HepG2 (cell line): ENCODE data around the gene DHRS4L2. TPM values are rescaled to one million over a fixed set of nuclear protein-coding genes. Genes with fewer than 3 reads are reported as not detected.

Source experiments
- POLR2A ChIP-seq, 2 experiments: IDR thresholded peaks; 2 replicates each; pipeline ENCODE4 v1.6.1; 2011; ENCODE audit warnings: low read depth in 2 of 2, low read length in 2 of 2, mild to moderate bottlenecking in 1 of 2, moderate library complexity in 1 of 2; ENCODE audit not compliant: insufficient read depth in 1 of 2
- STAG1 ChIP-seq: sonication (generic); formaldehyde crosslinking; IDR thresholded peaks from 2 replicates; pipeline ENCODE4 v1.4.0; 2020; ENCODE audit warnings: missing genetic modification reagents
- ZNF124 ChIP-seq: sonication (generic); formaldehyde crosslinking; IDR thresholded peaks from 2 replicates; pipeline ENCODE4 v1.4.0; 2020; ENCODE audit warnings: missing genetic modification reagents
- ZNF326 ChIP-seq: sonication (generic); formaldehyde crosslinking; IDR thresholded peaks from 2 replicates; pipeline ENCODE4 v1.4.0; 2020; ENCODE audit warnings: missing genetic modification reagents, borderline replicate concordance
- ZNF44 ChIP-seq: sonication (generic); formaldehyde crosslinking; IDR thresholded peaks from 2 replicates; pipeline ENCODE4 v1.5.1; 2020; ENCODE audit warnings: mild to moderate bottlenecking, missing genetic modification reagents
- ZNF563 ChIP-seq: sonication (generic); formaldehyde crosslinking; IDR thresholded peaks from 2 replicates; pipeline ENCODE4 v1.8.0; 2022; ENCODE audit warnings: mild to moderate bottlenecking, moderate library complexity, missing genetic modification reagents
- ZNF567 ChIP-seq: sonication (generic); formaldehyde crosslinking; IDR thresholded peaks from 2 replicates; pipeline ENCODE4 v1.8.1; 2023; ENCODE audit warnings: mild to moderate bottlenecking, missing genetic modification reagents, borderline replicate concordance
- ZNF724P ChIP-seq: sonication (generic); formaldehyde crosslinking; IDR thresholded peaks from 2 replicates; pipeline ENCODE4 v1.8.0; 2022; ENCODE audit warnings: missing genetic modification reagents, borderline replicate concordance
- ZNF749 ChIP-seq: sonication (generic); formaldehyde crosslinking; IDR thresholded peaks from 2 replicates; pipeline ENCODE4 v1.8.0; 2022; ENCODE audit warnings: mild to moderate bottlenecking, missing genetic modification reagents, moderate library complexity, borderline replicate concordance
- polyA plus RNA-seq, 8 experiments: library from polyadenylated mRNA; depleted of rRNA in 3 of 8; stranded (reverse) in 7 of 8; unstranded in 1 of 8; fragments of >200 nt; fragmentation: Illumina TruSeq in 4 of 8; extraction: Trizol in 4 of 8; gene quantifications; 2 replicates each; pipeline versions ENCODE4 v1.2.1 to v1.2.3, GENCODE V29; 2011 to 2016; ENCODE audit warnings: low read depth in 4 of 8, missing spikeins in 1 of 8, mixed read lengths in 1 of 8; ENCODE audit not compliant: insufficient read depth in 1 of 8
- total RNA-seq, 5 experiments: library from RNA; depleted of rRNA; stranded (reverse); fragments of >200 nt; fragmentation: Illumina TruSeq; extraction: Trizol; gene quantifications; 2 replicates each; pipeline ENCODE4 v1.2.3, GENCODE V29; 2016; ENCODE audit warnings: low read depth in 1 of 5
- TF ChIP-seq, protein P1 (sequence below): sonication (generic); formaldehyde crosslinking; conservative IDR thresholded peaks from 2 replicates; pipeline ENCODE4 v1.4.0; 2020; ENCODE audit warnings: missing genetic modification reagents
- TF ChIP-seq, protein P2 (sequence below): sonication (generic); formaldehyde crosslinking; IDR thresholded peaks from 2 replicates; pipeline ENCODE4 v1.4.0; 2020; ENCODE audit warnings: missing genetic modification reagents
- TF ChIP-seq, protein P3 (sequence below): sonication (generic); formaldehyde crosslinking; IDR thresholded peaks from 2 replicates; pipeline ENCODE4 v1.4.0; 2020; ENCODE audit warnings: missing genetic modification reagents
- TF ChIP-seq, protein P4 (sequence below): sonication (generic); formaldehyde crosslinking; IDR thresholded peaks from 2 replicates; pipeline ENCODE4 v1.4.0; 2020; ENCODE audit warnings: missing genetic modification reagents, mild to moderate bottlenecking, borderline replicate concordance
- TF ChIP-seq, protein P5 (sequence below): sonication (generic); formaldehyde crosslinking; conservative IDR thresholded peaks from 2 replicates; pipeline ENCODE4 v1.8.0; 2022; ENCODE audit warnings: missing genetic modification reagents
- TF ChIP-seq, protein P6 (sequence below): sonication (generic); formaldehyde crosslinking; IDR thresholded peaks from 2 replicates; pipeline ENCODE4 v1.4.0; 2020; ENCODE audit warnings: missing genetic modification reagents

DHRS4L2 gene
- total and polyA plus RNA-seq, 2 of the 13 experiments (the other 11 are each of a cell fraction or from before 2014, with no cell fraction given): 24.7 to 38.2 TPM

DNA sequence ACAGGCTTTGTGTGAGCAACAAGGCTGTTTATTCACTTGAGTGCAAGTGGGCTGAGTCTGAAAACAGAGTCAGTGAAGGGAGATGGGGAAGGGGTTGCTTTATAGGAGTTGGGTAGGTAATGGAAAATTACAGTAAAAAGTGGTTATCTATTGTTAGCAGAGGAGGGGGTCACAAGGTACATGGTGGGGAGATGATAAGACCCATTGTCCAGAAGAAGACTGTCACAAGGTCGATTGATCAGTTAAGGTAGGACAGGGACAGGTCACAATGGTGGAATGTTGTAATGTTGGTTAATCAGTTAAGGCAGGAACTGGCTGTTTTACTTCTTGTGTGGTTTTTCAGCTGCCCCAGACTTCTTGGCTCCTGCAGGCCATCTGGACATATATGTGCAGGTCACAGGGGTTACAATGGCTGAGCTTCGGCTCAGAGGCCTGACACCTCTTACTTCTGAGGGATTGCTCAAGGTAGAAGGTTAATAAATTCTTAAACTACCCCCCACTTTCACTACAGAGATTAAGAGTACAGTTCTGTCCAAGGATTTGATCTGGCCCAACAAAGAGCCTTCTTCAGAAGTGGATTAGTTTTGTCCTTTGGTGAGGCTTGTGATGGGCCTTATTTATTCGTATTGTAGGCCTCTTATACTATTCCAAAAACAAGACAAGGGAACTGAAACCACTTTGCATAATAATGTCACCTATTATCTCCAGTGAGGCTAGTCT lies 49.0 kb upstream of the DHRS4L2 start (continued):
- TF ChIP-seq, protein P1, sequence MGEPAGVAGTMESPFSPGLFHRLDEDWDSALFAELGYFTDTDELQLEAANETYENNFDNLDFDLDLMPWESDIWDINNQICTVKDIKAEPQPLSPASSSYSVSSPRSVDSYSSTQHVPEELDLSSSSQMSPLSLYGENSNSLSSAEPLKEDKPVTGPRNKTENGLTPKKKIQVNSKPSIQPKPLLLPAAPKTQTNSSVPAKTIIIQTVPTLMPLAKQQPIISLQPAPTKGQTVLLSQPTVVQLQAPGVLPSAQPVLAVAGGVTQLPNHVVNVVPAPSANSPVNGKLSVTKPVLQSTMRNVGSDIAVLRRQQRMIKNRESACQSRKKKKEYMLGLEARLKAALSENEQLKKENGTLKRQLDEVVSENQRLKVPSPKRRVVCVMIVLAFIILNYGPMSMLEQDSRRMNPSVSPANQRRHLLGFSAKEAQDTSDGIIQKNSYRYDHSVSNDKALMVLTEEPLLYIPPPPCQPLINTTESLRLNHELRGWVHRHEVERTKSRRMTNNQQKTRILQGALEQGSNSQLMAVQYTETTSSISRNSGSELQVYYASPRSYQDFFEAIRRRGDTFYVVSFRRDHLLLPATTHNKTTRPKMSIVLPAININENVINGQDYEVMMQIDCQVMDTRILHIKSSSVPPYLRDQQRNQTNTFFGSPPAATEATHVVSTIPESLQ (CRISPR knock-in tag): no peak
- TF ChIP-seq ZNF724P (CRISPR knock-in tag) (no peak), POLR2A (IDR thresholded peaks at IDR 0.05; ENCODE audit: insufficient read depth in 1 of 2, low read depth in 2 of 2, low read length in 2 of 2) (no peak), ZNF563 (no peak), ZNF326 (no peak), ZNF749 (CRISPR knock-in tag) (no peak), ZNF44 (peak; percentile 60; the same call in 1 of the 2 replicates), ZNF567 (no peak), STAG1 (CRISPR knock-in tag) (no peak), ZNF124 (CRISPR knock-in tag) (peak; percentile 64; the same call in 1 of the 2 replicates)
- TF ChIP-seq, protein P2, sequence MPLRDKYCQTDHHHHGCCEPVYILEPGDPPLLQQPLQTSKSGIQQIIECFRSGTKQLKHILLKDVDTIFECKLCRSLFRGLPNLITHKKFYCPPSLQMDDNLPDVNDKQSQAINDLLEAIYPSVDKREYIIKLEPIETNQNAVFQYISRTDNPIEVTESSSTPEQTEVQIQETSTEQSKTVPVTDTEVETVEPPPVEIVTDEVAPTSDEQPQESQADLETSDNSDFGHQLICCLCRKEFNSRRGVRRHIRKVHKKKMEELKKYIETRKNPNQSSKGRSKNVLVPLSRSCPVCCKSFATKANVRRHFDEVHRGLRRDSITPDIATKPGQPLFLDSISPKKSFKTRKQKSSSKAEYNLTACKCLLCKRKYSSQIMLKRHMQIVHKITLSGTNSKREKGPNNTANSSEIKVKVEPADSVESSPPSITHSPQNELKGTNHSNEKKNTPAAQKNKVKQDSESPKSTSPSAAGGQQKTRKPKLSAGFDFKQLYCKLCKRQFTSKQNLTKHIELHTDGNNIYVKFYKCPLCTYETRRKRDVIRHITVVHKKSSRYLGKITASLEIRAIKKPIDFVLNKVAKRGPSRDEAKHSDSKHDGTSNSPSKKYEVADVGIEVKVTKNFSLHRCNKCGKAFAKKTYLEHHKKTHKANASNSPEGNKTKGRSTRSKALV (CRISPR knock-in tag): no peak
- TF ChIP-seq, protein P3, sequence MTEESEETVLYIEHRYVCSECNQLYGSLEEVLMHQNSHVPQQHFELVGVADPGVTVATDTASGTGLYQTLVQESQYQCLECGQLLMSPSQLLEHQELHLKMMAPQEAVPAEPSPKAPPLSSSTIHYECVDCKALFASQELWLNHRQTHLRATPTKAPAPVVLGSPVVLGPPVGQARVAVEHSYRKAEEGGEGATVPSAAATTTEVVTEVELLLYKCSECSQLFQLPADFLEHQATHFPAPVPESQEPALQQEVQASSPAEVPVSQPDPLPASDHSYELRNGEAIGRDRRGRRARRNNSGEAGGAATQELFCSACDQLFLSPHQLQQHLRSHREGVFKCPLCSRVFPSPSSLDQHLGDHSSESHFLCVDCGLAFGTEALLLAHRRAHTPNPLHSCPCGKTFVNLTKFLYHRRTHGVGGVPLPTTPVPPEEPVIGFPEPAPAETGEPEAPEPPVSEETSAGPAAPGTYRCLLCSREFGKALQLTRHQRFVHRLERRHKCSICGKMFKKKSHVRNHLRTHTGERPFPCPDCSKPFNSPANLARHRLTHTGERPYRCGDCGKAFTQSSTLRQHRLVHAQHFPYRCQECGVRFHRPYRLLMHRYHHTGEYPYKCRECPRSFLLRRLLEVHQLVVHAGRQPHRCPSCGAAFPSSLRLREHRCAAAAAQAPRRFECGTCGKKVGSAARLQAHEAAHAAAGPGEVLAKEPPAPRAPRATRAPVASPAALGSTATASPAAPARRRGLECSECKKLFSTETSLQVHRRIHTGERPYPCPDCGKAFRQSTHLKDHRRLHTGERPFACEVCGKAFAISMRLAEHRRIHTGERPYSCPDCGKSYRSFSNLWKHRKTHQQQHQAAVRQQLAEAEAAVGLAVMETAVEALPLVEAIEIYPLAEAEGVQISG (CRISPR knock-in tag): peak; percentile 31; the same call in 1 of the 2 replicates
- TF ChIP-seq, protein P4, sequence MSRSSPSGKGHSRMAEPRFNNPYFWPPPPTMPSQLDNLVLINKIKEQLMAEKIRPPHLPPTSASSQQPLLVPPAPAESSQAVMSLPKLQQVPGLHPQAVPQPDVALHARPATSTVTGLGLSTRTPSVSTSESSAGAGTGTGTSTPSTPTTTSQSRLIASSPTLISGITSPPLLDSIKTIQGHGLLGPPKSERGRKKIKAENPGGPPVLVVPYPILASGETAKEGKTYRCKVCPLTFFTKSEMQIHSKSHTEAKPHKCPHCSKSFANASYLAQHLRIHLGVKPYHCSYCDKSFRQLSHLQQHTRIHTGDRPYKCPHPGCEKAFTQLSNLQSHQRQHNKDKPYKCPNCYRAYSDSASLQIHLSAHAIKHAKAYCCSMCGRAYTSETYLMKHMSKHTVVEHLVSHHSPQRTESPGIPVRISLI (CRISPR knock-in tag): no peak
- TF ChIP-seq, protein P5, sequence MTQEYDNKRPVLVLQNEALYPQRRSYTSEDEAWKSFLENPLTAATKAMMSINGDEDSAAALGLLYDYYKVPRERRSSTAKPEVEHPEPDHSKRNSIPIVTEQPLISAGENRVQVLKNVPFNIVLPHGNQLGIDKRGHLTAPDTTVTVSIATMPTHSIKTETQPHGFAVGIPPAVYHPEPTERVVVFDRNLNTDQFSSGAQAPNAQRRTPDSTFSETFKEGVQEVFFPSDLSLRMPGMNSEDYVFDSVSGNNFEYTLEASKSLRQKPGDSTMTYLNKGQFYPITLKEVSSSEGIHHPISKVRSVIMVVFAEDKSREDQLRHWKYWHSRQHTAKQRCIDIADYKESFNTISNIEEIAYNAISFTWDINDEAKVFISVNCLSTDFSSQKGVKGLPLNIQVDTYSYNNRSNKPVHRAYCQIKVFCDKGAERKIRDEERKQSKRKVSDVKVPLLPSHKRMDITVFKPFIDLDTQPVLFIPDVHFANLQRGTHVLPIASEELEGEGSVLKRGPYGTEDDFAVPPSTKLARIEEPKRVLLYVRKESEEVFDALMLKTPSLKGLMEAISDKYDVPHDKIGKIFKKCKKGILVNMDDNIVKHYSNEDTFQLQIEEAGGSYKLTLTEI (CRISPR knock-in tag): no peak
- TF ChIP-seq, protein P6, sequence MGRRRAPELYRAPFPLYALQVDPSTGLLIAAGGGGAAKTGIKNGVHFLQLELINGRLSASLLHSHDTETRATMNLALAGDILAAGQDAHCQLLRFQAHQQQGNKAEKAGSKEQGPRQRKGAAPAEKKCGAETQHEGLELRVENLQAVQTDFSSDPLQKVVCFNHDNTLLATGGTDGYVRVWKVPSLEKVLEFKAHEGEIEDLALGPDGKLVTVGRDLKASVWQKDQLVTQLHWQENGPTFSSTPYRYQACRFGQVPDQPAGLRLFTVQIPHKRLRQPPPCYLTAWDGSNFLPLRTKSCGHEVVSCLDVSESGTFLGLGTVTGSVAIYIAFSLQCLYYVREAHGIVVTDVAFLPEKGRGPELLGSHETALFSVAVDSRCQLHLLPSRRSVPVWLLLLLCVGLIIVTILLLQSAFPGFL (CRISPR knock-in tag): no peak
